ENCODE results near the gene ELAC2.
A peak's percentile ranks its signal among the peaks of the same experiment; 100 is the strongest.

ELAC2 gene

DNA sequence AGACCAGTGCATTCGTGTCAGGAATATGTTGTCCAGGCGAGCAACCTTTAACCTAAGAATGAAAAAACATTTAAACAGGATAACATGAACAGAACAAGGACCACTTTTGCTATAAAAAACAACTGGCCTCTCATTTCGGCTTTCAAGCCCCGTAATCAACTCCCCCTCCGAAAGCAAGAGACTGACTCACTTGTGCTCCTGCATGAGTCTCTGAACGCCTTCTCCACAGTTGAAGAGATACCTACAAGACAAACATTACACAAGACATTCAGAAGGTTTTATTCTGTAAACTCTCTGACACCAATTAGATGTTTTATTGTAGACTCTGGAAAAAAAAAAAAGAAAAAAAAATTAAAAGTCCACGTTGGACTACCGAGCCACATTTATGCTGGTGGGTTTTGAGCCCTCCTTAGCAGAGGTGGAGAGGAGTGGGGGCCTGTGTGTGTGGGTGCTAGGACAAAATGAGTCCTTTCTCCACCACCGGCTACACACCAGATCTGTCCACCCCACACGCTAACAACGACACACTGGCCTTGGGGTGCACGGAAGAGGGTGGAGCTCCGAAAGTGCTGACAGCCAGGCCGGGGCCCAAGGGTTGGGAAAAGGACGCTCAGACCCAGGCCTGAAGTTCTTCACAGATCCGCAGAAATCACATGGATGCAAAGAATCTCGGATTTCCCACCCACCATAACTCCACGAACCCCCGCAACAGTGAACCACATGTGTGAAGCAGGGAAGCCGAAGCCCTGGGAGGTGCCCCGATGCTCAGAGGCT, 759 bp downstream of the ELAC2 start:
- peaks cover 21% of the 10 kb centered on the region for H3K36me3 ChIP-seq (ENCODE audit: control insufficient read depth, insufficient read depth, low read length)
- DNase-seq (ENCODE audit: extremely low read depth, insufficient read length), result no peak
- TF ChIP-seq, protein P1, sequence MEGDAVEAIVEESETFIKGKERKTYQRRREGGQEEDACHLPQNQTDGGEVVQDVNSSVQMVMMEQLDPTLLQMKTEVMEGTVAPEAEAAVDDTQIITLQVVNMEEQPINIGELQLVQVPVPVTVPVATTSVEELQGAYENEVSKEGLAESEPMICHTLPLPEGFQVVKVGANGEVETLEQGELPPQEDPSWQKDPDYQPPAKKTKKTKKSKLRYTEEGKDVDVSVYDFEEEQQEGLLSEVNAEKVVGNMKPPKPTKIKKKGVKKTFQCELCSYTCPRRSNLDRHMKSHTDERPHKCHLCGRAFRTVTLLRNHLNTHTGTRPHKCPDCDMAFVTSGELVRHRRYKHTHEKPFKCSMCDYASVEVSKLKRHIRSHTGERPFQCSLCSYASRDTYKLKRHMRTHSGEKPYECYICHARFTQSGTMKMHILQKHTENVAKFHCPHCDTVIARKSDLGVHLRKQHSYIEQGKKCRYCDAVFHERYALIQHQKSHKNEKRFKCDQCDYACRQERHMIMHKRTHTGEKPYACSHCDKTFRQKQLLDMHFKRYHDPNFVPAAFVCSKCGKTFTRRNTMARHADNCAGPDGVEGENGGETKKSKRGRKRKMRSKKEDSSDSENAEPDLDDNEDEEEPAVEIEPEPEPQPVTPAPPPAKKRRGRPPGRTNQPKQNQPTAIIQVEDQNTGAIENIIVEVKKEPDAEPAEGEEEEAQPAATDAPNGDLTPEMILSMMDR (IDR thresholded peaks at IDR 0.05; ENCODE audit: insufficient read depth, low read length, poor library complexity, severe bottlenecking), result no peak
- no peaks in the 10 kb centered on the region for H3K27me3 ChIP-seq (replicated peaks; ENCODE audit: control insufficient read depth, insufficient read depth, low read length)
- H3K4me3 ChIP-seq (replicated peaks; ENCODE audit: low read depth, low read length), result peak overlapping the region; percentile 89

DNA sequence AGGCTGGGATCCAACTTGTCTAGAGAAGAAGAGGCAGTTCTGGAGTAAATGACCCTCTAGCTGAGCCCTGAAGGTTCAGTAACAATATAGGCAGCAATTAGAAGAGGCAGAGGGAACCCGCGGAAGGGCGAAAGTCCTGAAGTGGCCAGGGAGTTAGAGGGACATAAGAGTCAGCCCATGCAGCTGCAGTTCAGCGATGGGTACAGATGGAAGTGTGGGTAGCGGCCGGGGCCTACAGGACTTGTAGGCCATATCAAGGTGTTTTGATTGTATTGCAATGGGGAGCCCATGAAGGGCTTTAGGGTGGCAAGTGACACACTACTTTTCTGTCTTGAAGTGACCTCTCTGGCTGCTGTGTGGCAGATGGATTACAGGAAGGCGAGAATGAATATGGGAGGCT, 3.0 kb downstream of the ELAC2 start:
- no peak for DNase-seq (ENCODE audit: extremely low read depth, insufficient read length)
- Histone ChIP-seq H3K4me3 (replicated peaks; ENCODE audit: low read depth, low read length) (no peak overlapping the region), H3K36me3 (ENCODE audit: control insufficient read depth, insufficient read depth, low read length) (peaks cover 29% of the 10 kb centered on the region), H3K27me3 (replicated peaks; ENCODE audit: control insufficient read depth, insufficient read depth, low read length) (no peaks in the 10 kb centered on the region)
- TF ChIP-seq, protein P1 (IDR thresholded peaks at IDR 0.05; ENCODE audit: insufficient read depth, low read length, poor library complexity, severe bottlenecking), result no peak

DNA sequence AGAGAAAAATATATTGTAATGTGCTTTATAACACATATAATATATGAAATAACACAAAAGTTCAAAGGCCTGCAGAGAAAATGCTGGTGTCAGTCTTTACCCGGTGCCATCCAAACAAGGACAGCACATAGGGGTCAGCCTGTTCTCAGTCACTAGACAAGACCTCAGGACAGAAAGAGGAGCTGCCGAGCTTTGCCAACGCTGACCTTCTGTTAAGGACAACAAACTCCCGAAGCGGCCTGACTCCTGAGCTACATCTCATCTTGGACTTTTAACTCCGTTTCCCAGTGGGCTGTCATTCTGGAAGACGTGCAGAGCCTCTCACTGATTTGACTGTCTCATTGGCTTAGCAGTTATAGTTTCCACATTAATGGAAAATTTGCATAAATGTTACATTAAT, 6.9 kb downstream of the ELAC2 start:
- Histone ChIP-seq H3K27me3 (replicated peaks; ENCODE audit: control insufficient read depth, insufficient read depth, low read length) (no peaks in the 10 kb centered on the region), H3K4me3 (replicated peaks; ENCODE audit: low read depth, low read length) (no peak overlapping the region), H3K36me3 (ENCODE audit: control insufficient read depth, insufficient read depth, low read length) (peaks cover 31% of the 10 kb centered on the region)
- TF ChIP-seq, protein P1 (IDR thresholded peaks at IDR 0.05; ENCODE audit: insufficient read depth, low read length, poor library complexity, severe bottlenecking), result no peak
- DNase-seq (ENCODE audit: extremely low read depth, insufficient read length), result no peak

DNA sequence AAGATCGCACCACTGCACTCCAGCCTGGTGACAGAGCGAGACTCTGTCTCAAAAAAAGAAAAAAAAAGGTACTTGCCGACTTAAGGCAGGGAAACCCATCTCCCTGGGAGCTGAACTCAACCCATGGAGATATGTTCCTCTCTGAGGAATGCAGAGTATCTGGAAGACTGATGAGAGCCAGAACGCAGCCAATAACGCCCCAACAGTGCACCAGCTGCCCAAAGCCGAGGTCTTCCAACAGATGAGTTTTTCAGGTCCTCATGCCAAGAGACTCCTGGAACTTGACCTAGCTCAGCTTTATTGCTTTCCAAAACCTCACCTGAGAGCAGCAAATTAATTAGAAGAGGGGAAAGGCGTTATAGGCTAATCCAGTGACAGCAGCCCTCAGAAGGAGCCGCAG, 9.4 kb downstream of the ELAC2 start:
- Histone ChIP-seq H3K36me3 (ENCODE audit: control insufficient read depth, insufficient read depth, low read length) (peaks cover 27% of the 10 kb centered on the region), H3K27me3 (replicated peaks; ENCODE audit: control insufficient read depth, insufficient read depth, low read length) (no peaks in the 10 kb centered on the region), H3K4me3 (replicated peaks; ENCODE audit: low read depth, low read length) (no peak overlapping the region)
- TF ChIP-seq, protein P1 (IDR thresholded peaks at IDR 0.05; ENCODE audit: insufficient read depth, low read length, poor library complexity, severe bottlenecking), result no peak
- no peak for DNase-seq (ENCODE audit: extremely low read depth, insufficient read length)

DNA sequence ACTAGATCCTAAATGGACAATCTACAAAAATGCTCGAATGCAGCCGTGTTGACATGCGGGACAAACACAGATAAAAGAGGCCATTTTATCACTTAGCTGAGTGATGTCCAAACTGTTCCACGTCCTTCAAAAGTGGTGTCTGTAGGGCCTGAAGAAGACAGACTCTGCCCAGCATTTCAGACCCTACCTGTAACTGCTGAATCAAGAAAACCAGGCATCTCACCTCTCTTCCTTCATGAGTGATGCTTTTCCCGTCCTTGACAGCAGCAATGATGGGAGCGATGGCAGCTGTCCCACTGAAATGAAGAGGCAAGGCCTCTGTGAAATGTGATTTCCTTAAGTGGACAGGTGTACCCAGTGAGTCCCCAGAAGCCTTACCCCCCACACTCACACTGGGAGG, 12.3 kb downstream of the ELAC2 start:
- no peak for DNase-seq (ENCODE audit: extremely low read depth, insufficient read length)
- H3K36me3 ChIP-seq (ENCODE audit: control insufficient read depth, insufficient read depth, low read length), result peaks cover 29% of the 10 kb centered on the region
- H3K4me3 ChIP-seq (replicated peaks; ENCODE audit: low read depth, low read length), result no peak overlapping the region
- no peaks in the 10 kb centered on the region for H3K27me3 ChIP-seq (replicated peaks; ENCODE audit: control insufficient read depth, insufficient read depth, low read length)
- TF ChIP-seq, protein P1 (IDR thresholded peaks at IDR 0.05; ENCODE audit: insufficient read depth, low read length, poor library complexity, severe bottlenecking), result no peak
